Gastroesophageal sphincter (tissue), 3 donors: ENCODE measurements around the gene OR5AR1.

Source experiments
- CTCF ChIP-seq, 4 experiments: fragments of 200-600 bp in 2 of 4; fragments of 450-650 bp in 2 of 4; sonication (generic) in 1 of 4; IDR thresholded peaks; one replicate each; pipeline ENCODE4 v1.5.1; 2017 to 2019; ENCODE audit warnings: antibody characterized with exemption in 4 of 4, mild to moderate bottlenecking in 2 of 4, moderate library complexity in 2 of 4
- POLR2A ChIP-seq, 2 donors: fragments of 450-650 bp; IDR thresholded peaks; one replicate each; pipeline ENCODE4 v1.6.1; 2017; ENCODE audit warnings: antibody characterized with exemption in 2 of 2, mild to moderate bottlenecking in 2 of 2, moderate library complexity in 1 of 2
- POLR2AphosphoS5 ChIP-seq: sonication (generic); formaldehyde crosslinking; IDR thresholded peaks from one replicate; pipeline ENCODE4 v1.6.1; 2017; ENCODE audit warnings: antibody characterized with exemption

- TF ChIP-seq POLR2AphosphoS5, result no peak
- TF ChIP-seq CTCF (IDR thresholded peaks at IDR 0.05), result no peak
- no peak for TF ChIP-seq POLR2A (IDR thresholded peaks at IDR 0.05)
These were observed 29.9 kb downstream of the OR5AR1 start for GRCh38 chr11:56693428-56693827.
